A549 (cell line): ENCODE results near the gene COPE.

Experiments
- BCL3 ChIP-seq: fragments of >200 bp; sonication (Bioruptor Twin); formaldehyde crosslinking; IDR thresholded peaks from 3 replicates; pipeline ENCODE4 v1.6.1; 2016
- CBX2 ChIP-seq: fragments of 200-600 bp; sonication (generic); IDR thresholded peaks from 2 replicates; pipeline ENCODE4 v1.6.1; 2016; ENCODE audit warnings: low read depth, mild to moderate bottlenecking, borderline replicate concordance
- CTCF ChIP-seq: fragments of >200 bp; sonication (Bioruptor Twin); formaldehyde crosslinking; IDR thresholded peaks from 3 replicates; pipeline ENCODE4 v1.5.1; 2016
- EP300 ChIP-seq, 2 experiments: fragments of >200 bp; sonication (Bioruptor Twin); formaldehyde crosslinking; IDR thresholded peaks; 2 replicates in 1 of 2; 3 replicates in 1 of 2; pipeline ENCODE4 v1.6.1; 2016 to 2017
- HOXA7 ChIP-seq: fragments of 250-450 bp; sonication (Bioruptor Pico); IDR thresholded peaks from 2 replicates; pipeline ENCODE4 v1.5.0; 2020; ENCODE audit warnings: mild to moderate bottlenecking, moderate library complexity
- JUNB ChIP-seq: fragments of >200 bp; sonication (Bioruptor Twin); formaldehyde crosslinking; IDR thresholded peaks from 2 replicates; pipeline ENCODE4 v1.6.1; 2016
- KDM1A ChIP-seq: fragments of 200-600 bp; sonication (generic); IDR thresholded peaks from 2 replicates; pipeline ENCODE4 v1.6.1; 2016; ENCODE audit warnings: low read depth, mild to moderate bottlenecking
- NR3C1 ChIP-seq: fragments of >200 bp; sonication (Bioruptor Twin); formaldehyde crosslinking; IDR thresholded peaks from 3 replicates; pipeline ENCODE4 v1.6.1; 2017
- PHF8 ChIP-seq: fragments of 200-600 bp; sonication (generic); IDR thresholded peaks from 2 replicates; pipeline ENCODE4 v1.6.1; 2016; ENCODE audit warnings: low read depth, mild to moderate bottlenecking, antibody characterized with exemption, moderate library complexity, borderline replicate concordance
- POLR2A ChIP-seq: IDR thresholded peaks from 2 replicates; pipeline ENCODE4 v1.6.1; 2012; ENCODE audit warnings: mild to moderate bottlenecking, low read length
- RAD21 ChIP-seq, 2 experiments: fragments of >200 bp in 1 of 2; sonication (Bioruptor Twin) in 1 of 2; formaldehyde crosslinking in 1 of 2; IDR thresholded peaks in 1 of 2; conservative IDR thresholded peaks in 1 of 2; 2 replicates in 1 of 2; 3 replicates in 1 of 2; pipeline ENCODE4 v1.6.1; 2012 to 2018; ENCODE audit warnings: inconsistent platforms in 1 of 2
- REST ChIP-seq: fragments of 200-600 bp; sonication (generic); IDR thresholded peaks from 2 replicates; pipeline ENCODE4 v1.6.1; 2016; ENCODE audit warnings: antibody characterized with exemption, mild to moderate bottlenecking, moderate library complexity
- SMC3 ChIP-seq: fragments of >200 bp; sonication (Bioruptor Twin); formaldehyde crosslinking; IDR thresholded peaks from 3 replicates; pipeline ENCODE4 v1.6.1; 2018; ENCODE audit warnings: inconsistent platforms

- TF ChIP-seq CTCF (no peak), JUNB (no peak), CBX2 (no peak), POLR2A (no peak), NR3C1 (no peak), KDM1A (no peak), HOXA7 (CRISPR knock-in tag) (no peak), RAD21 (conservative IDR thresholded peaks at IDR 0.05 in 1 of 2, IDR thresholded peaks at IDR 0.05 in 1 of 2) (no peak), REST (no peak), EP300 (IDR thresholded peaks at IDR 0.05) (no peak), SMC3 (no peak), BCL3 (no peak), PHF8 (no peak)
Observed at GRCh38 chr19:18945297-18945696, 26.1 kb upstream of the COPE start.
